ENCODE measurements around the gene TM9SF1. TPM values are rescaled to one million over a fixed set of nuclear protein-coding genes. Genes with fewer than 3 reads are reported as not detected.
A peak's percentile ranks its signal among the peaks of the same experiment; 100 is the strongest.

TM9SF1 gene
- total RNA-seq, result 52.9 TPM

- DNase-seq, result peak; percentile 93
These were observed at the start of gene TM9SF1 for GRCh38 chr14:24195186-24196070. TSS of gene TM9SF1 (minus strand) at chr14:24195441. CDS start at chr14:24195019, 422 bp downstream.

DNA sequence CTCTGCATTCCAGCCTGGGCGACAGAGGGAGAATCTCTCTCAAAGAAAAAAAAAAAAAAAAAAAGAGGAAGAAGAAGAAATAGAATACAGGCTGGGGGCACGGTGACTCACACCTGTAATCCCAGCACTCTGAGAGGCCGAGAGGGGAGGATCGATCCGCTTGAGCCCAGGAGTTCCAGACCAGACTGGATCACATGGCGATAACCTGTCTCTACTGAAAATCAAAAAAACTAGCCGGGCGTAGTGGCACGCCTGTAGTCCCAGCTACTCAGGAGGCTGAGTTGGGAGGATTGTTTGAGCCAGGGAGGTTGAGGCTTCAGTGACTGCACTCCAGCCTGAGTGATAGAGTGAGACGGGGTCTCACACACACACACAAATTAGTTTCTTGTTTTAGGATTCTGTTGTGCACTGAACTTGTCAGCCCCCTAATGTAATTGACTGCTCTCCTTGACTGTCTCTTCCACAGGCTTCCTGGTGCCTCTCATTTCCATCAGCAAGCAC is 48.1 kb upstream of the TM9SF1 start:
- no peak for DNase-seq

GRCh38 chr14:24241829-24242443 is 46.7 kb upstream of the TM9SF1 start:
- DNase-seq, result peak; percentile 97

DNA sequence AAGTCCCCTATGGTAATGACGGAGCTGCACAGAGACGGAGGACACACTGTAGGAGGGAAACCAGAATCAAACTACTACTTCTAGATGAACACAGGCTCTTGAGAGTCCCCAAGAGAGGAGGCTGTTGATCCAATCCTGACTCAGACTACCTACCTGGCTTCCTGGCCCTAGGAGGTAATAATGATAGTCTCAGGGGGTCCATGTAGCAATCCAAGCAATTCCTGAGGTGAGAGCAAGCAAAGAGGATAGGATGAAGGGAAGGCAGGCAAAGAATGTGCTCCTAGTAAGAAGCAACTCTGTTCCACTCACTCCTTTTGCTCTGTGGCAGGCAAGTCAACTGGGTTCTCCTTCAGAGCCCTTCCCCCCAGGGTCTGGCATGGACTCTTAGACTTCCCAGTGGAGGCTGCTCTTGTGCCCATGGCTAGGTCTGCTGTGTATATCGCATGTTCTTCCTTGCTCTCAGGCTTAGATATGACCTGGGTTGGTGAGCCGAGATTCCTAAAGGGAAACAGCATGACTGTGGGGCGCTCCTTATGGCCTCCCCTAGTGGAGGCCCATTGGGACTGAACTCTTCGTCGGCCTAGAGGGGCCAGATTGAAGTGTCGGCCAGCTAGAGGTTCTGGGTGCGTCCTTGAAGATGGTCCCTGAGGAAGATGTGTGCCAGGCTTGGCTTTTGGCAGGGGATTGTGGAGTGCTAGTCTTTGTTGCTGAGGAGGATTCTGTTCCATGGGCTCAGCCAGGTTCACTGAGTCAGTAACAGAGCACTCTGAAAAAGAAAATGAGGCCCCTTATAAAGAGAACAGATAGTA is 45.1 kb upstream of the TM9SF1 start:
- DNase-seq, result no peak

DNA sequence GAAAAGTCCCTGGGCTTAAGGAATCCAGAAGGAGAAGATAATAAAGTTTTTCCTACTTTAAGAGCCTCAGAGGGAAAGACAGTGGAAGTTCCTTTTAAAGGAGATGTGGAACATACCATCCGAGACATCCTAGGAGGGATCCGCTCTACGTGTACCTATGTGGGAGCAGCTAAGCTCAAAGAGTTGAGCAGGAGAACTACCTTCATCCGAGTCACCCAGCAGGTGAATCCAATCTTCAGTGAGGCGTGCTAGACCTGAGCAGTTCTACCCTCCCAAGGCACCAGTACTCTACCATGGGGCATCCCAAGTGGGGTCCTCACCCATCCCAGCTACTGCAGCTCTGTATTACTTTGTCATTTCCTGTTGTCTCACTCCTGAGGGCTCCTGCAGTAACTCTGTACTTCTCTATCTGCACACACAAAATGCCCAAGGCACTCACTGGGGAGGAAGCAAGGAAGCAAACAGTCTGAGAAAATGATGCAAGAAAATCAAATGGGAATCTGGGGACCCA is 43.3 kb upstream of the TM9SF1 start:
- DNase-seq, result no peak

DNA sequence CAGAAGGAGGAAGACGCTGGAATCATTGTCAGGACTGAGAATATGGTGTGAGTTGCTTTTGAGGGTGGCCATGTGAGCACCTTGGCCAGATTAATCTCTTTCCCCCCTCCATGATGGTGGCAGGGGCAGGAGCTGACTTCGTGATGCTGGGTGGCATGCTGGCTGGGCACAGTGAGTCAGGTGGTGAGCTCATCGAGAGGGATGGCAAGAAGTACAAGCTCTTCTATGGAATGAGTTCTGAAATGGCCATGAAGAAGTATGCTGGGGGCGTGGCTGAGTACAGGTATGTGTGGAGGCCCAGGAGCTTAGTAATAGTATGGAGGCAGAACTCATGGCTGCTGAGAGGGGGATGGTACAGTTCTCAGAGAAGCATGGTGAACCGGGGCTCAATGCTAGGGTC is 42.9 kb upstream of the TM9SF1 start:
- DNase-seq, result no peak

GRCh38 chr14:24237463-24237955 is 42.3 kb upstream of the TM9SF1 start:
- DNase-seq, result no peak

GRCh38 chr14:24236689-24237462 is 41.6 kb upstream of the TM9SF1 start:
- no peak for DNase-seq

DNA sequence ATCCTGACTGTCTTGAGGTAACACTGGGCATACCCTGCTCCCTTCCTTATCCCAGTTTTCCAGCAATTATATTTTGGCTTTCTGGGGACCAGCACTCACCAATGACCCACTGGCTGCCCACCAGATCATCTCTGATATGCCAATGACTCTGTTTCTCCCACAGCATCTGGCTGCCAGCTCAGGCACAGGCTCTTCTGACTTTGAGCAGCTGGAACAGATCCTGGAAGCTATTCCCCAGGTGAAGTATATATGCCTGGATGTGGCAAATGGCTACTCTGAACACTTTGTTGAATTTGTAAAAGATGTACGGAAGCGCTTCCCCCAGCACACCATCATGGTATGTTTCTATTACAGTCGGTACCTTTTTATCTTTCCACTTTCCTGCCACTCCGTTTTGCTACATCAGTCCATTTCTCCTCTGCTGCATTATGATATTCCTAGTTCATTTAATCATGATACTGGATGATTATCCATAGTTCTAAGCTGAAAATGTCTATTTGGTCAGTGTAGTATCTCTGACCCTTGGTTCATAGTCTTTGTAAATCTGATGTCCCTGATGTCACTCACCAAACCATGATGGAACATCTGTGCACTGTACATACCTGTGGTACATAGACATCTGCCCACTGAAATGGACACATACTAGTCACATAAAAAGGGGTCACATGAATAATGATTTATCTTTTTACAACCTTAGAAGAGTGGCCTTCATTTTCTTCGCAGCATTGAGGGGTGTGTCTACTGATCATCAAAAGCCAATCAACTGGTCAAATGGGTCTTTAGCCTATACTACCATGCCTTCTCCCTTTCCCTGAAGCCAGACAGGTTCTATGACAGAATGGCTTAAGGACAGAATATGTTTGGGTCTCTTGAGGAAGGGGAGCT is 40.8 kb upstream of the TM9SF1 start:
- no peak for DNase-seq

DNA sequence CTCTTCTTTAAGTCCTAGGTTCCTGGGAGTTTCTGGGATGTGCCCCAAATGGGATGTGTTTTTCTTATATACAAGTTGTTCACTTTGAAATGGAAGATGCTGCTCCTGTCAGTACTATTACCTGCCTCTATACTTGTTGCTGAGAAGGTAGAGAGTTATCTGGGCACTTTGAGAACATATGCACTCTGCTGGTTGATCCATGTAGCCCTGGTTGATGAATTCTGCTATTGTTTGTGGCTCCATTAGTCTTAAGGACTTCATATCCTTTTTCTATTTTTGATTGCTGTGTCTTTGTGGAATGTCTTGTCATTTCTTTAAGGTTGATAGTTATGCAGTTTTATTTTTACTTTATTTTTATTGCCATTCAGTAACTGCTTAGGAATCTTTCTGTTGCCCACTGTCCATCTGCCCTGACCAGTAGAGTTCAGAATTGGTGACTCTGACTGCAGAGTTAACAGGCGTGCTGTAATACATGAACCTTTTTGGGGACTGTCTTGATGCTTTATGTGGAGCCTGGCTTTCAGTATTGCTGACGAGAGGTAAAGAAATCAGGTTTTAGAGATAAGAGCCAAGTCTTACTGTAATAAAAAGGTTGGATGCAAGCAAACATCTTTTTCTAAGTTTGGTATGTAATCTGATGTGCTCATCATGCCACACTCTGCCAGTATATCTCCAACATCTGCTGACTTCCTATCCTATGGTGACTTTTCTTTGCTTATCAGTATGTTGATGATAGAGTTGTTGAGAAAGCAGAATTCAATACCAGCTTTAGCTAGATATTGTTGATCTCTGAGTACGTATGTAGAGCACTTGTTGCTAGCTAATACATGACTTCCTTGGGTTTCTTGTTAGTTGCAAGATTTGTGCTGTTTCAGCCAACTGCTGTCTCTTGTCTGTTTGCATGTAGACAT is 39.1 kb upstream of the TM9SF1 start:
- no peak for DNase-seq

GRCh38 chr14:24233538-24233866 is 38.3 kb upstream of the TM9SF1 start:
- no peak for DNase-seq

- peak; percentile 22 for DNase-seq
These were observed 37.6 kb upstream of the TM9SF1 start, which contains the start of gene GMPR2 for GRCh38 chr14:24232645-24233537. TSS of gene GMPR2 (plus strand) at chr14:24232929. CDS start at chr14:24233254, 325 bp downstream.

- DNase-seq, result peak; percentile 96
These were observed 36.9 kb upstream of the TM9SF1 start, which contains the start of gene NEDD8 for GRCh38 chr14:24232121-24232644. TSS of gene NEDD8 (minus strand) at chr14:24232367. CDS start at chr14:24232267, 100 bp downstream.

DNA sequence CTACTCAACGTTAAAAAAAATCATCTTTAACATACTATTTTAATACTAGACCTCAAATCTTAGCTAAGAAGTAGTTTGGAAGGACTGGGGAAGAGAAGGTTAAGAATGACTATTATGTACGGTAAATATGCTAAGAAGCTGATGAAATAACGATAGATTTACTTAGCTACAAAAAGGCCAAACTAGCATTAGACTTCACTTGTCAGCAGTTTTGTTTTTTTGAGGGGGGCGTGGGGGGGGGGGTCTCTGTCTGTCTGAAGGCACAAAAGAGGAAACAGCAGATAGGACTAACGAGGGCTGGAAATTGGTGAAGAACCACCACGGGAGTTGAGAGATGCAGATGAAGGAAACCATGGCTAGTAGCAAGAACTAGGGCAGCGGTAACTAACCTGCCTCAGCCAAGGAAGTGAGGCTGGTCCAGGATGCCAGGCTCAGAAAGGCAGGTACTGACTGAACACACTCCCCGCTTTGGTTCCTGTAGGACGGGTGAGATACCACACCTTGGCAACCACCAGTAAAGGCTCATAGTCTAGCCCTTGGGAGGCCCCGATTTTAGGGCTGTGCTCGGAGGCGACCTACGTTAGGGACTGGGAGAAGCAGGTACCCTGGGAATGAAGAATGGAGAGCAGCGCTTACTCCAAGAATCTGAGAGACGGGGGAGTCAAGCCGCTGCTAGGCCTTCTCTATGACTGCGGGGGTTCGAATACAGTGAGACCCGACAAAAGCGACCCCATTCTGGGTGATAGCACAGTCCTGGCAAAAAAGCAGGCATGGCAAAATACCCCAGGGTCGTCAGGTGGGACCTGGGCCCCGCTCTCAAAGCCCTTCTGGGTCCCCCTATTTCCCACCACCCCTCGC is 36.3 kb upstream of the TM9SF1 start:
- DNase-seq, result no peak

GRCh38 chr14:24228902-24229301 is 33.7 kb upstream of the TM9SF1 start:
- no peak for DNase-seq

- no peak for DNase-seq
These were observed 31.2 kb upstream of the TM9SF1 start for GRCh38 chr14:24226473-24226872.

- DNase-seq, result no peak
These were observed 29.4 kb upstream of the TM9SF1 start for GRCh38 chr14:24224618-24225071.
